ENCODE results near the gene MMP28. TPM values are rescaled to one million over a fixed set of nuclear protein-coding genes. Genes with fewer than 3 reads are reported as not detected.

Gene MMP28
- total and polyA plus RNA-seq, 2 donors (not counting 1 experiment from before 2014, with no cell fraction given), result 0.15 to 2.0 TPM

DNA sequence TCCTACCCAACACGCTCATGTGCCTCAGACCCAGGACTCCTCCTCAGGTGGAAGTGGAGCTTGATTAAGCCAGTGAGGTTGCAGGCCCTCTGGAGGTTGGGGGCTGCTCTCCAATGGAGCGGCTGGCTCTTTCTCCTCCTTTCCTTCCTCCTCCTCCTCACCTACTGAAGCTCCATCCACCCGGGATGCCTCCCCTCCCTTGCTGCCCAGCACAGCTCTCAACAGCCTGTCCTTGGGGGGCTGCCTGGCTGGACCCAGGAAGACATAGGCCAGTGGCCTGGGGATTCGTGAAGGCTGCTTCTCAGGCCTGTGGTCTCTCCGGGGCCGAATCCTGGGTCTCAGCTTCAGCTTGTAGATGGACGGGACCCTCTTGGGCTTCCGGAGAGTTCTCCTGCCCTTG, 50.6 kb downstream of the MMP28 start:
- ATAC-seq (ENCODE audit: low read depth), result no peak
- intact Hi-C loops (cut with micrococcal nuclease), result loop anchor here (5.0 kb wide), 1 partner anchor 1323 kb away; no protein-coding TSS in a partner anchor
- Histone ChIP-seq H3K36me3 (replicated peaks in 1 of 2; ENCODE audit: control extremely low read depth in 1 of 2, control insufficient read depth in 1 of 2, extremely low read depth in 1 of 2, insufficient read depth in 2 of 2, low read length in 1 of 2) (no peaks in the 10 kb centered on the region), H3K4me2 (replicated peaks; ENCODE audit: low read depth, low read length, poor library complexity, severe bottlenecking) (no peak overlapping the region), H2AFZ (ENCODE audit: insufficient read depth, low read depth, low read length, poor library complexity, severe bottlenecking) (no peak overlapping the region), H3K79me2 (ENCODE audit: control insufficient read depth, insufficient read depth, low read length) (no peaks in the 10 kb centered on the region), H4K20me1 (ENCODE audit: control insufficient read depth, insufficient read depth, low read length, poor library complexity, severe bottlenecking) (no peaks in the 10 kb centered on the region), H3K9me3 (ENCODE audit: control extremely low read depth in 1 of 3, control insufficient read depth in 2 of 3, insufficient read depth in 1 of 3, low read length in 2 of 3) (peaks cover 0 to 18% (median 0%) of the 10 kb centered on the region in 3 donors), H3K4me1 (ENCODE audit: control insufficient read depth in 2 of 2, insufficient read depth in 2 of 2, low read length in 2 of 2) (peaks cover 6 to 8% of the 10 kb centered on the region in 2 donors), H3K9ac (ENCODE audit: low read length) (no peak overlapping the region), H3K27ac (ENCODE audit: low read length in 2 of 2) (no peak overlapping the region), H3K27me3 (replicated peaks in 1 of 4; ENCODE audit: control extremely low read depth in 1 of 4, control insufficient read depth in 3 of 4, insufficient read depth in 4 of 4, low read length in 3 of 4) (peaks cover 0 to 51% (median 24%) of the 10 kb centered on the region in 4 experiments), H3K4me3 (ENCODE audit: control extremely low read depth in 1 of 5, extremely low read depth in 1 of 5, insufficient read depth in 1 of 5, low read depth in 2 of 5, low read length in 4 of 5) (no peak overlapping the region)
- peaks cover 9% of the 10 kb centered on the region for H3K4me1 Mint-ChIP-seq
- peaks cover 49% of the 10 kb centered on the region for H3K27me3 Mint-ChIP-seq
- no peaks in the 10 kb centered on the region for H3K9me3 Mint-ChIP-seq (ENCODE audit: insufficient read depth)
- no peak for TF ChIP-seq EZH2 (IDR thresholded peaks at IDR 0.05; ENCODE audit: borderline replicate concordance, insufficient read depth, low read depth, low read length, poor library complexity, severe bottlenecking)
- TF ChIP-seq, protein P1, sequence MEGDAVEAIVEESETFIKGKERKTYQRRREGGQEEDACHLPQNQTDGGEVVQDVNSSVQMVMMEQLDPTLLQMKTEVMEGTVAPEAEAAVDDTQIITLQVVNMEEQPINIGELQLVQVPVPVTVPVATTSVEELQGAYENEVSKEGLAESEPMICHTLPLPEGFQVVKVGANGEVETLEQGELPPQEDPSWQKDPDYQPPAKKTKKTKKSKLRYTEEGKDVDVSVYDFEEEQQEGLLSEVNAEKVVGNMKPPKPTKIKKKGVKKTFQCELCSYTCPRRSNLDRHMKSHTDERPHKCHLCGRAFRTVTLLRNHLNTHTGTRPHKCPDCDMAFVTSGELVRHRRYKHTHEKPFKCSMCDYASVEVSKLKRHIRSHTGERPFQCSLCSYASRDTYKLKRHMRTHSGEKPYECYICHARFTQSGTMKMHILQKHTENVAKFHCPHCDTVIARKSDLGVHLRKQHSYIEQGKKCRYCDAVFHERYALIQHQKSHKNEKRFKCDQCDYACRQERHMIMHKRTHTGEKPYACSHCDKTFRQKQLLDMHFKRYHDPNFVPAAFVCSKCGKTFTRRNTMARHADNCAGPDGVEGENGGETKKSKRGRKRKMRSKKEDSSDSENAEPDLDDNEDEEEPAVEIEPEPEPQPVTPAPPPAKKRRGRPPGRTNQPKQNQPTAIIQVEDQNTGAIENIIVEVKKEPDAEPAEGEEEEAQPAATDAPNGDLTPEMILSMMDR (IDR thresholded peaks at IDR 0.05), result no peak
- CTCF ChIA-PET, result interaction anchor here (0.8 to 1.7 kb wide), 5 partner anchors 11 to 131 kb away, joined by 3 to 8 read pairs (median 4); partner anchors contain the start of gene RASL10B
- no peak overlapping the region for H3K4me3 Mint-ChIP-seq
- H3K27ac Mint-ChIP-seq, result no peak overlapping the region
- no peak for DNase-seq
- POLR2A ChIA-PET, result no interaction called here
- 95% methylated on average over 7 of the region's 8 CpGs for WGBS (ENCODE audit: insufficient coverage)

- Histone ChIP-seq H3K4me2 (replicated peaks; ENCODE audit: low read depth, low read length, poor library complexity, severe bottlenecking) (no peak overlapping the region), H3K4me3 (ENCODE audit: control extremely low read depth in 1 of 5, extremely low read depth in 1 of 5, insufficient read depth in 1 of 5, low read depth in 2 of 5, low read length in 4 of 5) (no peak overlapping the region), H3K36me3 (replicated peaks in 1 of 2; ENCODE audit: control extremely low read depth in 1 of 2, control insufficient read depth in 1 of 2, extremely low read depth in 1 of 2, insufficient read depth in 2 of 2, low read length in 1 of 2) (no peaks in the 10 kb centered on the region), H3K9me3 (ENCODE audit: control extremely low read depth in 1 of 3, control insufficient read depth in 2 of 3, insufficient read depth in 1 of 3, low read length in 2 of 3) (peaks cover 0 to 18% (median 0%) of the 10 kb centered on the region in 3 donors), H3K79me2 (ENCODE audit: control insufficient read depth, insufficient read depth, low read length) (no peaks in the 10 kb centered on the region), H4K20me1 (ENCODE audit: control insufficient read depth, insufficient read depth, low read length, poor library complexity, severe bottlenecking) (no peaks in the 10 kb centered on the region), H3K27me3 (replicated peaks in 1 of 4; ENCODE audit: control extremely low read depth in 1 of 4, control insufficient read depth in 3 of 4, insufficient read depth in 4 of 4, low read length in 3 of 4) (peaks cover 0 to 43% (median 15%) of the 10 kb centered on the region in 4 experiments), H3K27ac (ENCODE audit: low read length in 2 of 2) (no peak overlapping the region), H3K9ac (ENCODE audit: low read length) (no peak overlapping the region), H3K4me1 (ENCODE audit: control insufficient read depth in 2 of 2, insufficient read depth in 2 of 2, low read length in 2 of 2) (peaks cover 5 to 8% of the 10 kb centered on the region in 2 donors), H2AFZ (ENCODE audit: insufficient read depth, low read depth, low read length, poor library complexity, severe bottlenecking) (no peak overlapping the region)
- TF ChIP-seq EZH2 (IDR thresholded peaks at IDR 0.05; ENCODE audit: borderline replicate concordance, insufficient read depth, low read depth, low read length, poor library complexity, severe bottlenecking), result no peak
- TF ChIP-seq, protein P1 (IDR thresholded peaks at IDR 0.05), result no peak
- Mint-ChIP-seq H3K4me3 (no peak overlapping the region), H3K9me3 (ENCODE audit: insufficient read depth) (no peaks in the 10 kb centered on the region), H3K27ac (no peak overlapping the region), H3K27me3 (peaks cover 43% of the 10 kb centered on the region), H3K4me1 (peaks cover 7% of the 10 kb centered on the region)
- intact Hi-C loops (cut with micrococcal nuclease), result no loop called here
- CTCF ChIA-PET, result interaction anchor here (1.0 to 1.3 kb wide), 2 partner anchors 20 to 23 kb away, joined by 3 read pairs; no protein-coding TSS in a partner anchor
- POLR2A ChIA-PET, result interaction anchor here (0.5 kb wide), 1 partner anchor 61 kb away, joined by 3 read pairs; no protein-coding TSS in a partner anchor
- DNase-seq (no peak), ATAC-seq (ENCODE audit: low read depth) (no peak)
- 50% methylated on average over 1 of the region's 7 CpGs for WGBS (ENCODE audit: insufficient coverage)
Observed at GRCh38 chr17:35743626-35744328, 51.7 kb downstream of the MMP28 start.
